CD14-positive monocyte (primary cell): ENCODE results near the gene MED12L. TPM values are rescaled to one million over a fixed set of nuclear protein-coding genes. Genes with fewer than 3 reads are reported as not detected.
A peak's percentile ranks its signal among the peaks of the same experiment; 100 is the strongest.

Source experiments
- DNase-seq, 3 donors: peaks; one replicate each; pipeline ENCODE4 v3.0.0-alpha.2; 2011 to 2022
- H2AFZ ChIP-seq: 2 replicates; pipeline ENCODE4 v1.6.0; 2012; ENCODE audit warnings: mild to moderate bottlenecking, low read depth, low read length, inconsistent platforms; ENCODE audit not compliant: insufficient read depth, poor library complexity, severe bottlenecking
- H3K27ac ChIP-seq, 2 donors: 1 replicate in 1 of 2; 2 replicates in 1 of 2; pipeline ENCODE4 v1.5.1; 2012 to 2013; ENCODE audit warnings: low read length in 2 of 2, control low read depth in 1 of 2, inconsistent platforms in 1 of 2, low read depth in 1 of 2, mild to moderate bottlenecking in 1 of 2
- H3K27me3 ChIP-seq, 2 donors: one replicate each; pipeline versions ENCODE4 v1.6.0 to v1.6.1; 2011 to 2013; ENCODE audit warnings: low read length in 2 of 2; ENCODE audit not compliant: control insufficient read depth in 2 of 2, insufficient read depth in 2 of 2
- H3K36me3 ChIP-seq, 2 donors: replicated peaks in 1 of 2; 1 replicate in 1 of 2; 2 replicates in 1 of 2; pipeline versions ENCODE4 v1.5.1 to v1.6.1; 2012 to 2013; ENCODE audit warnings: low read length in 2 of 2, control low read depth in 1 of 2, inconsistent platforms in 1 of 2, mild to moderate bottlenecking in 1 of 2; ENCODE audit not compliant: insufficient read depth in 2 of 2, control insufficient read depth in 1 of 2
- H3K4me1 ChIP-seq, 2 donors: 1 replicate in 1 of 2; 2 replicates in 1 of 2; pipeline versions ENCODE4 v1.5.1 to v1.6.1; 2012 to 2013; ENCODE audit warnings: low read length in 2 of 2, control low read depth in 1 of 2, inconsistent platforms in 1 of 2, mild to moderate bottlenecking in 1 of 2, moderate library complexity in 1 of 2; ENCODE audit not compliant: insufficient read depth in 2 of 2, control insufficient read depth in 1 of 2
- H3K4me2 ChIP-seq: replicated peaks from 2 replicates; pipeline ENCODE3; 2012; ENCODE audit warnings: low read length, moderate library complexity, mild to moderate bottlenecking; ENCODE audit not compliant: poor library complexity, severe bottlenecking; ENCODE audit errors: extremely low read depth
- H3K4me3 ChIP-seq, 3 experiments: fragments of 200-600 bp in 1 of 3; sonication (generic) in 1 of 3; replicated peaks in 1 of 3; 1 replicate in 2 of 3; 2 replicates in 1 of 3; pipeline ENCODE4 v1.5.1; 2011 to 2013; ENCODE audit warnings: low read length in 3 of 3, mild to moderate bottlenecking in 3 of 3, control low read depth in 2 of 3, low read depth in 2 of 3, inconsistent platforms in 1 of 3, moderate library complexity in 1 of 3
- H3K79me2 ChIP-seq: 2 replicates; pipeline ENCODE4 v1.6.0; 2012; ENCODE audit warnings: mild to moderate bottlenecking, control low read depth, inconsistent platforms, low read length, moderate library complexity; ENCODE audit not compliant: insufficient read depth
- H3K9ac ChIP-seq: 2 replicates; pipeline ENCODE4 v1.6.0; 2017; ENCODE audit warnings: low read length, mild to moderate bottlenecking; ENCODE audit not compliant: insufficient read depth, poor library complexity, severe bottlenecking
- H3K9me3 ChIP-seq, 2 donors: replicated peaks in 1 of 2; 1 replicate in 1 of 2; 2 replicates in 1 of 2; pipeline versions ENCODE4 v1.5.1 to v1.6.1; 2012 to 2013; ENCODE audit warnings: low read length in 2 of 2, control low read depth in 1 of 2; ENCODE audit not compliant: control insufficient read depth in 1 of 2, insufficient read depth in 1 of 2
- H4K20me1 ChIP-seq: 2 replicates; pipeline ENCODE4 v1.6.0; 2012; ENCODE audit warnings: mild to moderate bottlenecking, low read length, control low read depth, moderate library complexity; ENCODE audit not compliant: insufficient read depth
- H3K27ac Mint-ChIP-seq, 7 donors: one replicate each; pipeline ENCODE4 v1.8.0; 2020; ENCODE audit warnings: mild to moderate bottlenecking in 7 of 7, mixed read lengths in 7 of 7, moderate library complexity in 6 of 7, inconsistent platforms in 2 of 7
- H3K27me3 Mint-ChIP-seq, 3 donors: one replicate each; pipeline ENCODE4 v1.8.0; 2021 to 2022; ENCODE audit warnings: low read depth in 3 of 3, mild to moderate bottlenecking in 3 of 3, mixed read lengths in 3 of 3, moderate library complexity in 3 of 3, inconsistent platforms in 1 of 3
- H3K36me3 Mint-ChIP-seq, 2 donors: one replicate each; pipeline ENCODE4 v1.8.0; 2020; ENCODE audit warnings: mixed read lengths in 2 of 2, inconsistent platforms in 1 of 2, mild to moderate bottlenecking in 1 of 2
- H3K4me1 Mint-ChIP-seq: one replicate; pipeline ENCODE4 v1.8.0; 2020; ENCODE audit warnings: mild to moderate bottlenecking, mixed read lengths
- H3K4me3 Mint-ChIP-seq, 2 donors: one replicate each; pipeline ENCODE4 v1.8.0; 2020; ENCODE audit warnings: mild to moderate bottlenecking in 2 of 2, mixed read lengths in 2 of 2, moderate library complexity in 1 of 2
- H3K9me3 Mint-ChIP-seq, 7 donors: one replicate each; pipeline ENCODE4 v1.8.0; 2020 to 2022; ENCODE audit warnings: mixed read lengths in 7 of 7, mild to moderate bottlenecking in 6 of 7, moderate library complexity in 6 of 7, inconsistent platforms in 2 of 7
- WGBS: methylation state at CpG from one replicate; pipeline ENCODE4 v1.1.5; 2013; ENCODE audit warnings: missing lambda C conversion rate; ENCODE audit not compliant: insufficient coverage; 5-methylcytosine and 5-hydroxymethylcytosine counted together
- intact Hi-C, 2 donors: fragments of 100-400 bp; cut with micrococcal nuclease; formaldehyde crosslinking; loops; one replicate each; pipeline versions ENCODE4 v1.15.0 to v1.15.1; 2023
- polyA plus RNA-seq, 3 donors: library from polyadenylated mRNA; depleted of rRNA in 1 of 3; unstranded in 2 of 3; stranded (reverse) in 1 of 3; fragments of 300-500 nt in 2 of 3; fragments of >200 nt in 1 of 3; fragmentation: Illumina TruSeq in 2 of 3; gene quantifications; 1 replicate in 2 of 3; 2 replicates in 1 of 3; pipeline ENCODE4 v1.2.3, GENCODE V29; 2012 to 2021
- TF ChIP-seq, protein P1 (sequence below): fragments of 200-600 bp; IDR thresholded peaks from one replicate; pipeline ENCODE4 v1.8.0; 2022; ENCODE audit warnings: antibody characterized with exemption, mild to moderate bottlenecking

MED12L gene
- polyA plus RNA-seq, 3 donors, result 0.12 to 0.29 TPM; not detected in 1

DNA sequence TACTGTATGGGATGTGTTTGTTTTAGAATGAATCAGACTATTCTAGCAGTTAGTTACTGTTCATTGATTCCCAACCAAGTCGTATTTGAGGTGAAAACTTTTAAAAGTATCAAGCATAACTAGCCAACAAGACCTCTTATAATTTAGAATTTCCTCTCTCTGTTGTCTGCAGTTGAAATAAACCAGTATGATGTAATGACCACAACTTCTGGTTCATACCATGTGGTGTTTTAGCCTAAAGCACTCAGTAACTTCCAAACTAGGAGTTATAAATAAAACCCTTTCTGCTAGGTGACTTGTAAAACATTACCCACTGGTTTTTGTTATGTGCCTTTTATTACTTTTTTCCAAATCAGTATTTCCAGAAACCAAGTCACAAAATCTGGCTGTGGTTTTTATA lies 318.9 kb downstream of the MED12L start:
- Mint-ChIP-seq H3K9me3 (peaks cover 0 to 2% (median 0%) of the 10 kb centered on the region in 7 donors), H3K36me3 (no peaks in the 10 kb centered on the region), H3K4me1 (peaks cover 15% of the 10 kb centered on the region), H3K27ac (no peak overlapping the region), H3K4me3 (no peak overlapping the region), H3K27me3 (no peaks in the 10 kb centered on the region)
- peak in 1 of 3 donors; percentile 11 for DNase-seq
- Histone ChIP-seq H3K36me3 (no peaks in the 10 kb centered on the region), H2AFZ (no peak overlapping the region), H3K27me3 (no peaks in the 10 kb centered on the region), H3K9ac (no peak overlapping the region), H3K4me1 (peaks cover 6 to 13% of the 10 kb centered on the region in 2 donors), H3K9me3 (no peaks in the 10 kb centered on the region), H3K79me2 (no peaks in the 10 kb centered on the region), H3K27ac (no peak overlapping the region), H3K4me3 (no peak overlapping the region), H4K20me1 (no peaks in the 10 kb centered on the region), H3K4me2 (no peak overlapping the region)
- intact Hi-C loops, result no loop called here
- TF ChIP-seq, protein P1, sequence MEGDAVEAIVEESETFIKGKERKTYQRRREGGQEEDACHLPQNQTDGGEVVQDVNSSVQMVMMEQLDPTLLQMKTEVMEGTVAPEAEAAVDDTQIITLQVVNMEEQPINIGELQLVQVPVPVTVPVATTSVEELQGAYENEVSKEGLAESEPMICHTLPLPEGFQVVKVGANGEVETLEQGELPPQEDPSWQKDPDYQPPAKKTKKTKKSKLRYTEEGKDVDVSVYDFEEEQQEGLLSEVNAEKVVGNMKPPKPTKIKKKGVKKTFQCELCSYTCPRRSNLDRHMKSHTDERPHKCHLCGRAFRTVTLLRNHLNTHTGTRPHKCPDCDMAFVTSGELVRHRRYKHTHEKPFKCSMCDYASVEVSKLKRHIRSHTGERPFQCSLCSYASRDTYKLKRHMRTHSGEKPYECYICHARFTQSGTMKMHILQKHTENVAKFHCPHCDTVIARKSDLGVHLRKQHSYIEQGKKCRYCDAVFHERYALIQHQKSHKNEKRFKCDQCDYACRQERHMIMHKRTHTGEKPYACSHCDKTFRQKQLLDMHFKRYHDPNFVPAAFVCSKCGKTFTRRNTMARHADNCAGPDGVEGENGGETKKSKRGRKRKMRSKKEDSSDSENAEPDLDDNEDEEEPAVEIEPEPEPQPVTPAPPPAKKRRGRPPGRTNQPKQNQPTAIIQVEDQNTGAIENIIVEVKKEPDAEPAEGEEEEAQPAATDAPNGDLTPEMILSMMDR, result no peak
- WGBS, result no CpG with 5 or more reads among the region's 1 CpG

DNA sequence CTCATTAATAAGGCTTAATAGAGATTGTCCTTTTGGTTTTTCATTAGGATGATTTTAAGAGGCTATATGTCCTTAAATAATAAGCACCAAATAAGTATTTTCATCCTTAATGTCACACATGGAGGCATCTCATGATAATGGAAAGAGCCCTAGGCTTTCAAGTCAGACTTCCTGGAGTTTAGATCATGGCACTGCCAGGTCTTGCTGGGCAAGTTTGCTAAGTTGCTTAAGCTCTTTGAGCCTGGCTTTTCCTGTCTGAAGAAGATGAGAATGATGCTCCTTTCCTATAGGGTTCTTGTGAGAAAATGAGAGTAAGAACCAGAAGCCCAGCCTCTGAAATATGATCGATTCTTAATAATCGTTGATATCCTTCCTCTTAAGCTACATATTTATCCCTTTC lies 322.5 kb downstream of the MED12L start:
- Histone ChIP-seq H3K27ac (no peak overlapping the region), H3K4me3 (no peak overlapping the region), H2AFZ (no peak overlapping the region), H3K9ac (no peak overlapping the region), H3K79me2 (no peaks in the 10 kb centered on the region), H3K9me3 (peaks cover 0 to 1% of the 10 kb centered on the region in 2 donors), H3K4me2 (no peak overlapping the region), H3K36me3 (no peaks in the 10 kb centered on the region), H3K4me1 (peaks cover 0 to 7% of the 10 kb centered on the region in 2 donors), H4K20me1 (no peaks in the 10 kb centered on the region), H3K27me3 (no peaks in the 10 kb centered on the region)
- TF ChIP-seq, protein P1, result no peak
- Mint-ChIP-seq H3K4me3 (no peak overlapping the region), H3K36me3 (no peaks in the 10 kb centered on the region), H3K27me3 (no peaks in the 10 kb centered on the region), H3K27ac (no peak overlapping the region), H3K9me3 (peaks cover 0 to 6% (median under 1%) of the 10 kb centered on the region in 7 donors), H3K4me1 (peaks cover 10% of the 10 kb centered on the region)
- DNase-seq, result no peak
- intact Hi-C loops, result no loop called here
- WGBS, result no CpG with 5 or more reads among the region's 2 CpGs
